ENCODE results near the gene HMCN2. TPM values are rescaled to one million over a fixed set of nuclear protein-coding genes. Genes with fewer than 3 reads are reported as not detected.

The HMCN2 gene
- total and polyA plus RNA-seq, 8 donors = 0.41 to 5.3 (median 0.76) TPM

DNA sequence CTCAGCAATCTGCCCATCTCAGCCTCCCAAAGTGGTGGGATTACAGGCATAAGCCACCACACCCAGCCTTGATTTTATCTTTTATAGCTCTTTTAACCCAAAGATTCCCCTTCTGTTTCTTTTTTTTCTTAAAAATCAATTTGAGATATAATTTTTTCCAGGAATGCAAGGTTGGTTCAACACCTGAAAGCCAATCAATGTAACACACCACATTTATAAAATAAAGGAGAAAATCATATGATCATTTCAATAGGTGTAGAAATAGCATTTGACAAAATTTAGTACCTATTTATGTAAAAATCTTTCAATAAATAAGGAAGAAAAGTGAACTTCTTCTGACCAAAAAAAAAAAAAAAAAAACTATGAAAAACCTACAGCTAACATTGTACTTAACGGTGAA lies 175.5 kb downstream of the HMCN2 start:
- ATAC-seq = no peak
- Histone ChIP-seq H3K4me3 (no peak overlapping the region), H3K27me3 (no peaks in the 10 kb centered on the region), H3K36me3 (no peaks in the 10 kb centered on the region), H3K27ac (no peak overlapping the region), H3K4me1 (peaks cover 0 to 5% (median 5%) of the 10 kb centered on the region in 3 donors), H3K9me3 (no peaks in the 10 kb centered on the region)
- TF ChIP-seq, protein P1, sequence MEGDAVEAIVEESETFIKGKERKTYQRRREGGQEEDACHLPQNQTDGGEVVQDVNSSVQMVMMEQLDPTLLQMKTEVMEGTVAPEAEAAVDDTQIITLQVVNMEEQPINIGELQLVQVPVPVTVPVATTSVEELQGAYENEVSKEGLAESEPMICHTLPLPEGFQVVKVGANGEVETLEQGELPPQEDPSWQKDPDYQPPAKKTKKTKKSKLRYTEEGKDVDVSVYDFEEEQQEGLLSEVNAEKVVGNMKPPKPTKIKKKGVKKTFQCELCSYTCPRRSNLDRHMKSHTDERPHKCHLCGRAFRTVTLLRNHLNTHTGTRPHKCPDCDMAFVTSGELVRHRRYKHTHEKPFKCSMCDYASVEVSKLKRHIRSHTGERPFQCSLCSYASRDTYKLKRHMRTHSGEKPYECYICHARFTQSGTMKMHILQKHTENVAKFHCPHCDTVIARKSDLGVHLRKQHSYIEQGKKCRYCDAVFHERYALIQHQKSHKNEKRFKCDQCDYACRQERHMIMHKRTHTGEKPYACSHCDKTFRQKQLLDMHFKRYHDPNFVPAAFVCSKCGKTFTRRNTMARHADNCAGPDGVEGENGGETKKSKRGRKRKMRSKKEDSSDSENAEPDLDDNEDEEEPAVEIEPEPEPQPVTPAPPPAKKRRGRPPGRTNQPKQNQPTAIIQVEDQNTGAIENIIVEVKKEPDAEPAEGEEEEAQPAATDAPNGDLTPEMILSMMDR (IDR thresholded peaks at IDR 0.05) = no peak
- intact Hi-C loops (cut with DNase I) = no loop called here
- no peak for FAIRE-seq
- DNase-seq = no peak
- WGBS, 2 donors = 100% methylated on average over 1 of the region's 1 CpG

GRCh38 chr9:130442746-130443455 lies 177.3 kb downstream of the HMCN2 start:
- Histone ChIP-seq H3K4me3 (no peak overlapping the region), H3K36me3 (no peaks in the 10 kb centered on the region), H3K4me1 (peaks cover 0 to 11% (median 5%) of the 10 kb centered on the region in 3 donors), H3K27me3 (no peaks in the 10 kb centered on the region), H3K27ac (no peak overlapping the region), H3K9me3 (no peaks in the 10 kb centered on the region)
- peak in 2 of 6 donors; percentile 19 to 38 for DNase-seq
- no peak for ATAC-seq
- intact Hi-C loops (cut with DNase I) = no loop called here
- no peak for FAIRE-seq
- 84 to 93% methylated on average over 9 of the region's 9 CpGs for WGBS, 2 donors
- TF ChIP-seq, protein P1 (IDR thresholded peaks at IDR 0.05) = no peak

- intact Hi-C loops (cut with DNase I) = no loop called here
- TF ChIP-seq, protein P1 (IDR thresholded peaks at IDR 0.05) = no peak
- FAIRE-seq = no peak
Observed at GRCh38 chr9:130443456-130443801, 177.9 kb downstream of the HMCN2 start.

DNA sequence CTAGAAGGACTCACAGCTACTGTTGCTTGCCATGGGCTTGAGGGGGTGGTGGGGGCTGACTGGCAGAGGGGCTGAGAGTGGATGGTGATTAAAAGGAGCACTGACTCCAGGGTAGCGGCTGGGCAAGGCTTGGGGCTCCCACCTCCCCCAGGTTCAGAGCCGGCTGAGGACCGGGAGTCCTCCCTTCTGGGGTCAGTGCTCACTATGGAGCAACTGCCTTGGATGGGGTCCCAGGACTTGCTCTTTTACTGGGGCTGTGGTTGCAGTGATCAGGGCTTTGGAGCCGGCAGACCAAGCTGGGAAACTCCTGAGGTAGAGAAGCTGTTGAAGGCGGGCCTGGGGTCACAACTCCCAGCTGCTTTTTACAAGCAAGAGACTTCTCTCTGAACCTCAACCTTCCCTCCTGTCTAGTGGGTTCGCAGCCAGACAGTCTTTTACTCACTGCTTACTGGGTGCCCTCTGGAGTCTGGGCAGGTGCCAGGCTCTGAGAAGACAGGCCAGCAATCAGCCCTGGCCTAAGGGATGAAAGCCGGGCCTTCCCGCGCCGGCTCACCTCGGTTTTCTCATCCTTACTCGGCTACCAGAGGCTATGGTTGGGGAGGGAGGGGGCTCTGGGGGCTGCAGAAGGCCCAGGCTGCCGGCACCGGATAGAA lies 178.4 kb downstream of the HMCN2 start:
- no peaks in the 10 kb centered on the region for H3K9me3 ChIP-seq
- peaks cover 0 to 11% (median 5%) of the 10 kb centered on the region in 3 donors for H3K4me1 ChIP-seq
- intact Hi-C loops (cut with DNase I) = no loop called here
- no peaks in the 10 kb centered on the region for H3K27me3 ChIP-seq
- DNase-seq = peak in 3 of 6 donors; percentile 48 to 61 (median 54)
- 46 to 54% methylated on average over 14 of the region's 14 CpGs for WGBS, 2 donors
- no peak for FAIRE-seq
- peak overlapping the region in 2 of 4 donors; percentile 60 to 65 for H3K4me3 ChIP-seq
- H3K27ac ChIP-seq = peak overlapping the region in 1 of 4 donors; percentile 66
- H3K36me3 ChIP-seq = no peaks in the 10 kb centered on the region
- TF ChIP-seq, protein P1 (IDR thresholded peaks at IDR 0.05) = no peak
- ATAC-seq = peak in 1 of 4 donors; percentile 10

More at GRCh38 chr9:130443456-130443801, 177.9 kb downstream of the HMCN2 start:
- no peak overlapping the region for H3K4me3 ChIP-seq
- peak in 2 of 6 donors; percentile 8 to 53 for DNase-seq
- no peak for ATAC-seq
- no peak overlapping the region for H3K27ac ChIP-seq
- peaks cover 0 to 11% (median 5%) of the 10 kb centered on the region in 3 donors for H3K4me1 ChIP-seq
- no peaks in the 10 kb centered on the region for H3K27me3 ChIP-seq
- H3K9me3 ChIP-seq = no peaks in the 10 kb centered on the region
- no peaks in the 10 kb centered on the region for H3K36me3 ChIP-seq
- 80 to 83% methylated on average over 6 of the region's 6 CpGs for WGBS, 2 donors
